GM12875 (cell line): ENCODE results near the gene ARPP21.

ENCODE experiments used
- H3K4me3 ChIP-seq: one replicate; pipeline ENCODE4 v1.5.1; 2011; ENCODE audit warnings: low read depth, low read length, control low read depth
- TF ChIP-seq, protein P1 (sequence below): IDR thresholded peaks from 2 replicates; pipeline ENCODE4 v1.5.1; 2011; ENCODE audit warnings: low read depth, mild to moderate bottlenecking, control low read depth, inconsistent platforms, low read length, moderate library complexity, borderline replicate concordance; ENCODE audit not compliant: insufficient read depth

ARPP21 gene

DNA sequence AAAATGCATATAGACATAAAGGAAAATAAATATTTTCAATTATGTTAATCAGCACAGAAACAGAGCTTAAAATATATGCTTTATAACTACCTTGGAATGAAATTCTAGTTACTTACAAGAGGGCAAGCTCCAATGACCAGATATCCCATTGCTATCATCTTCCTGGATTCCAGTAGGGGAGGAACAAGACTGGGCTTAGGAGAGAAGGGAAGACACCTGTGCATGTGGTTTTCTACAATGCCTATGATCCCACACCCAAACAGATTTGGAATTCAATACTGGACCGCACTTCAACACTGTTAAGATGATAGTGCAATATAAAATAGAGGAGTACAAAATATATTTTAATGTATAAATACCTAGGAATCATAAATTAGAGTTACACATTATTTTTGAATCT lies 79.6 kb downstream of the ARPP21 start:
- no peak overlapping the region for H3K4me3 ChIP-seq
- TF ChIP-seq, protein P1, sequence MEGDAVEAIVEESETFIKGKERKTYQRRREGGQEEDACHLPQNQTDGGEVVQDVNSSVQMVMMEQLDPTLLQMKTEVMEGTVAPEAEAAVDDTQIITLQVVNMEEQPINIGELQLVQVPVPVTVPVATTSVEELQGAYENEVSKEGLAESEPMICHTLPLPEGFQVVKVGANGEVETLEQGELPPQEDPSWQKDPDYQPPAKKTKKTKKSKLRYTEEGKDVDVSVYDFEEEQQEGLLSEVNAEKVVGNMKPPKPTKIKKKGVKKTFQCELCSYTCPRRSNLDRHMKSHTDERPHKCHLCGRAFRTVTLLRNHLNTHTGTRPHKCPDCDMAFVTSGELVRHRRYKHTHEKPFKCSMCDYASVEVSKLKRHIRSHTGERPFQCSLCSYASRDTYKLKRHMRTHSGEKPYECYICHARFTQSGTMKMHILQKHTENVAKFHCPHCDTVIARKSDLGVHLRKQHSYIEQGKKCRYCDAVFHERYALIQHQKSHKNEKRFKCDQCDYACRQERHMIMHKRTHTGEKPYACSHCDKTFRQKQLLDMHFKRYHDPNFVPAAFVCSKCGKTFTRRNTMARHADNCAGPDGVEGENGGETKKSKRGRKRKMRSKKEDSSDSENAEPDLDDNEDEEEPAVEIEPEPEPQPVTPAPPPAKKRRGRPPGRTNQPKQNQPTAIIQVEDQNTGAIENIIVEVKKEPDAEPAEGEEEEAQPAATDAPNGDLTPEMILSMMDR: no peak

- TF ChIP-seq, protein P1: no peak
- H3K4me3 ChIP-seq: no peak overlapping the region
These were observed 82.3 kb downstream of the ARPP21 start for GRCh38 chr3:35721628-35722027.

- TF ChIP-seq, protein P1: no peak
- no peak overlapping the region for H3K4me3 ChIP-seq
These were observed 83.6 kb downstream of the ARPP21 start for GRCh38 chr3:35722902-35723301.

- no peak overlapping the region for H3K4me3 ChIP-seq
- TF ChIP-seq, protein P1: no peak
These were observed 84.3 kb downstream of the ARPP21 start for GRCh38 chr3:35723480-35724097.

- TF ChIP-seq, protein P1: no peak
- no peak overlapping the region for H3K4me3 ChIP-seq
These were observed 84.8 kb downstream of the ARPP21 start for GRCh38 chr3:35724106-35724505.

- TF ChIP-seq, protein P1: no peak
- no peak overlapping the region for H3K4me3 ChIP-seq
These were observed 87.9 kb downstream of the ARPP21 start for GRCh38 chr3:35727179-35727578.

GRCh38 chr3:35733341-35733740 lies 94.0 kb downstream of the ARPP21 start:
- H3K4me3 ChIP-seq: no peak overlapping the region
- TF ChIP-seq, protein P1: no peak
